K562 (cell line): ENCODE measurements around the gene PARS2. TPM values are rescaled to one million over a fixed set of nuclear protein-coding genes. Genes with fewer than 3 reads are reported as not detected.

Experiments
- HNRNPLL ChIP-seq: fragments of 200-400 bp; formaldehyde crosslinking; IDR thresholded peaks from 2 replicates; pipeline ENCODE4 v1.6.1; 2017; ENCODE audit warnings: low read length, low read depth, mild to moderate bottlenecking; ENCODE audit not compliant: poor library complexity, severe bottlenecking
- HNRNPUL1 ChIP-seq: fragments of 200-400 bp; formaldehyde crosslinking; IDR thresholded peaks from 2 replicates; pipeline ENCODE4 v1.6.1; 2017; ENCODE audit warnings: low read length
- NCOA2 ChIP-seq, 2 experiments: fragments of 450-650 bp; IDR thresholded peaks; 2 replicates each; pipeline ENCODE4 v1.6.1; 2018; ENCODE audit warnings: mild to moderate bottlenecking in 2 of 2, moderate library complexity in 1 of 2; ENCODE audit not compliant: partially characterized antibody in 2 of 2
- NUFIP1 ChIP-seq: fragments of 450-650 bp; IDR thresholded peaks from 2 replicates; pipeline ENCODE4 v1.6.1; 2018; ENCODE audit not compliant: partially characterized antibody
- SMAD4 ChIP-seq: fragments of 250-450 bp; sonication (Bioruptor Pico); conservative IDR thresholded peaks from 2 replicates; pipeline ENCODE4 v1.8.0; 2021; ENCODE audit warnings: inconsistent platforms, mild to moderate bottlenecking, moderate library complexity
- YY1 ChIP-seq, 3 experiments: IDR thresholded peaks; 2 replicates each; pipeline ENCODE4 v1.6.1; 2011; ENCODE audit warnings: low read length in 2 of 3, mild to moderate bottlenecking in 2 of 3, moderate library complexity in 2 of 3, borderline replicate concordance in 1 of 3, control low read depth in 1 of 3, low read depth in 1 of 3; ENCODE audit not compliant: insufficient read depth in 3 of 3, insufficient replicate concordance in 2 of 3, control insufficient read depth in 1 of 3, insufficient read length in 1 of 3; ENCODE audit errors: extremely low read depth in 1 of 3
- ZNF518B ChIP-seq: fragments of 250-450 bp; sonication (Bioruptor Pico); IDR thresholded peaks from 2 replicates; pipeline ENCODE4 v1.5.0; 2021; ENCODE audit warnings: mild to moderate bottlenecking, moderate library complexity
- ZNF699 ChIP-seq: fragments of 250-450 bp; sonication (Bioruptor Pico); IDR thresholded peaks from 2 replicates; pipeline ENCODE4 v1.8.0; 2021; ENCODE audit warnings: mild to moderate bottlenecking, moderate library complexity; ENCODE audit not compliant: insufficient replicate concordance
- polyA plus RNA-seq, 8 experiments: library from polyadenylated mRNA; depleted of rRNA in 4 of 8; stranded (reverse) in 5 of 8; unstranded in 3 of 8; fragments of >200 nt; fragmentation: Nextera tagmentation in 2 of 8; fragmentation: Illumina TruSeq in 1 of 8; extraction: Ambion mirVana in 2 of 8; extraction: Trizol in 1 of 8; gene quantifications; 2 replicates each; pipeline versions ENCODE4 v1.2.1 to v1.2.3, GENCODE V29; 2011 to 2014; ENCODE audit warnings: inconsistent platforms in 1 of 8, missing spikeins in 1 of 8
- total RNA-seq, 7 experiments: library from RNA; depleted of rRNA in 6 of 7; stranded (reverse); fragments of >200 nt in 6 of 7; fragmentation: Illumina TruSeq in 2 of 7; extraction: Trizol in 2 of 7; gene quantifications; 2 replicates each; pipeline versions ENCODE4 v1.2.1 to v1.2.3, GENCODE V29; 2011 to 2021; ENCODE audit warnings: low replicate concordance in 1 of 7
- TF ChIP-seq, protein P1 (sequence below): fragments of 200-800 bp; sonication (Bioruptor generic); IDR thresholded peaks from 2 replicates; pipeline ENCODE4 v1.6.1; 2017; ENCODE audit warnings: missing genetic modification characterization, missing compliant biosample characterization

The PARS2 gene
- total and polyA plus RNA-seq, 9 of the 15 experiments (the other 6 are each of a cell fraction or from before 2014, with no cell fraction given) = 6.3 to 12.4 (median 7.9) TPM

GRCh38 chr1:54791880-54792522 lies 27.7 kb upstream of the PARS2 start (continued):
- TF ChIP-seq ZNF518B (no peak), ZNF699 (CRISPR knock-in tag) (no peak), SMAD4 (no peak), NUFIP1 (no peak), HNRNPUL1 (no peak), YY1 (IDR thresholded peaks at IDR 0.05; ENCODE audit: borderline replicate concordance in 1 of 3, control insufficient read depth in 1 of 3, extremely low read depth in 1 of 3, insufficient read depth in 3 of 3, insufficient read length in 1 of 3, insufficient replicate concordance in 2 of 3, low read depth in 1 of 3, low read length in 2 of 3) (no peak), HNRNPLL (no peak), NCOA2 (IDR thresholded peaks at IDR 0.05; ENCODE audit: partially characterized antibody in 2 of 2) (no peak)
- TF ChIP-seq, protein P1, sequence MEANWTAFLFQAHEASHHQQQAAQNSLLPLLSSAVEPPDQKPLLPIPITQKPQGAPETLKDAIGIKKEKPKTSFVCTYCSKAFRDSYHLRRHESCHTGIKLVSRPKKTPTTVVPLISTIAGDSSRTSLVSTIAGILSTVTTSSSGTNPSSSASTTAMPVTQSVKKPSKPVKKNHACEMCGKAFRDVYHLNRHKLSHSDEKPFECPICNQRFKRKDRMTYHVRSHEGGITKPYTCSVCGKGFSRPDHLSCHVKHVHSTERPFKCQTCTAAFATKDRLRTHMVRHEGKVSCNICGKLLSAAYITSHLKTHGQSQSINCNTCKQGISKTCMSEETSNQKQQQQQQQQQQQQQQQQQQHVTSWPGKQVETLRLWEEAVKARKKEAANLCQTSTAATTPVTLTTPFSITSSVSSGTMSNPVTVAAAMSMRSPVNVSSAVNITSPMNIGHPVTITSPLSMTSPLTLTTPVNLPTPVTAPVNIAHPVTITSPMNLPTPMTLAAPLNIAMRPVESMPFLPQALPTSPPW (CRISPR knock-in tag) = no peak
